ENCODE results near the gene SLC39A11. TPM values are rescaled to one million over a fixed set of nuclear protein-coding genes. Genes with fewer than 3 reads are reported as not detected.

Gene SLC39A11
- total and polyA plus RNA-seq, 8 donors: 13.6 to 49.0 (median 17.5) TPM

- DNase-seq (no peak), ATAC-seq (peak; percentile 44)
- Histone ChIP-seq H3K4me1 (no peaks in the 10 kb centered on the region), H3K4me3 (no peak overlapping the region), H3K9me3 (no peaks in the 10 kb centered on the region), H3K27me3 (no peaks in the 10 kb centered on the region), H3K27ac (no peak overlapping the region), H3K36me3 (no peaks in the 10 kb centered on the region)
- no peak for TF ChIP-seq CTCF (IDR thresholded peaks at IDR 0.05)
- intact Hi-C loops (cut with DNase I): no loop called here
Observed at GRCh38 chr17:72702998-72703397, 389.5 kb downstream of the SLC39A11 start.

GRCh38 chr17:72702136-72702735 lies 390.3 kb downstream of the SLC39A11 start:
- intact Hi-C loops (cut with DNase I): no loop called here

GRCh38 chr17:72700226-72700625 lies 392.3 kb downstream of the SLC39A11 start:
- Histone ChIP-seq H3K9me3 (no peaks in the 10 kb centered on the region), H3K27ac (no peak overlapping the region), H3K4me1 (no peaks in the 10 kb centered on the region), H3K36me3 (no peaks in the 10 kb centered on the region), H3K27me3 (no peaks in the 10 kb centered on the region), H3K4me3 (no peak overlapping the region)
- DNase-seq: no peak
- no peak for TF ChIP-seq CTCF (IDR thresholded peaks at IDR 0.05)
- intact Hi-C loops (cut with DNase I): no loop called here
- no peak for ATAC-seq

More at GRCh38 chr17:72702136-72702735, 390.3 kb downstream of the SLC39A11 start:
- TF ChIP-seq CTCF (IDR thresholded peaks at IDR 0.05): no peak
- Histone ChIP-seq H3K4me3 (no peak overlapping the region), H3K9me3 (no peaks in the 10 kb centered on the region), H3K36me3 (no peaks in the 10 kb centered on the region), H3K4me1 (no peaks in the 10 kb centered on the region), H3K27ac (no peak overlapping the region), H3K27me3 (no peaks in the 10 kb centered on the region)
- no peak for ATAC-seq
- no peak for DNase-seq

GRCh38 chr17:72699545-72699944 lies 392.9 kb downstream of the SLC39A11 start:
- no peak overlapping the region for H3K4me3 ChIP-seq
- intact Hi-C loops (cut with DNase I): no loop called here
- no peaks in the 10 kb centered on the region for H3K27me3 ChIP-seq
- H3K9me3 ChIP-seq: no peaks in the 10 kb centered on the region
- no peak for ATAC-seq
- no peaks in the 10 kb centered on the region for H3K4me1 ChIP-seq
- no peaks in the 10 kb centered on the region for H3K36me3 ChIP-seq
- no peak overlapping the region for H3K27ac ChIP-seq
- no peak for DNase-seq
- TF ChIP-seq CTCF (IDR thresholded peaks at IDR 0.05): no peak

GRCh38 chr17:72697602-72698146 lies 394.8 kb downstream of the SLC39A11 start:
- intact Hi-C loops (cut with DNase I): no loop called here
- no peak for DNase-seq
- H3K9me3 ChIP-seq: no peaks in the 10 kb centered on the region
- no peak overlapping the region for H3K4me3 ChIP-seq
- no peaks in the 10 kb centered on the region for H3K27me3 ChIP-seq
- ATAC-seq: no peak
- H3K36me3 ChIP-seq: no peaks in the 10 kb centered on the region
- no peak for TF ChIP-seq CTCF (IDR thresholded peaks at IDR 0.05)
- no peak overlapping the region for H3K27ac ChIP-seq
- H3K4me1 ChIP-seq: no peaks in the 10 kb centered on the region
